IgD-negative memory B cell (primary cell): Measurements from ENCODE around the gene KDF1. TPM values are rescaled to one million over a fixed set of nuclear protein-coding genes. Genes with fewer than 3 reads are reported as not detected.
A peak's percentile ranks its signal among the peaks of the same experiment; 100 is the strongest.

Experiments used
- H3K27ac Mint-ChIP-seq, 3 donors: one replicate each; pipeline ENCODE4 v1.8.0; 2020 to 2022; ENCODE audit warnings: mild to moderate bottlenecking in 3 of 3, mixed read lengths in 3 of 3, moderate library complexity in 1 of 3
- H3K27me3 Mint-ChIP-seq: one replicate; pipeline ENCODE4 v1.8.0; 2021; ENCODE audit warnings: mixed read lengths
- H3K36me3 Mint-ChIP-seq: one replicate; pipeline ENCODE4 v1.8.0; 2020; ENCODE audit warnings: mild to moderate bottlenecking, mixed read lengths
- H3K4me1 Mint-ChIP-seq, 3 donors: one replicate each; pipeline ENCODE4 v1.8.0; 2020 to 2022; ENCODE audit warnings: mixed read lengths in 3 of 3, mild to moderate bottlenecking in 1 of 3
- H3K4me3 Mint-ChIP-seq, 4 donors: one replicate each; pipeline ENCODE4 v1.8.0; 2020 to 2022; ENCODE audit warnings: mild to moderate bottlenecking in 4 of 4, mixed read lengths in 4 of 4, moderate library complexity in 3 of 4
- H3K9me3 Mint-ChIP-seq, 3 donors: one replicate each; pipeline ENCODE4 v1.8.0; 2020 to 2021; ENCODE audit warnings: mixed read lengths in 3 of 3, mild to moderate bottlenecking in 1 of 3
- polyA plus RNA-seq: library from polyadenylated mRNA; unstranded; fragments of 300-500 nt; fragmentation: Illumina TruSeq; gene quantifications from one replicate; pipeline ENCODE4 v1.2.3, GENCODE V29; 2021

Gene KDF1
- polyA plus RNA-seq, 1 donor from 2014 or later, result 2.9 TPM

- no peaks in the 10 kb centered on the region for H3K36me3 Mint-ChIP-seq
These were observed 36.6 kb downstream of the KDF1 start for GRCh38 chr1:26923711-26924110.

GRCh38 chr1:26922901-26923300 lies 37.4 kb downstream of the KDF1 start:
- H3K36me3 Mint-ChIP-seq, result no peaks in the 10 kb centered on the region
- peaks cover 17 to 22% (median 22%) of the 10 kb centered on the region in 3 donors for H3K4me1 Mint-ChIP-seq
- H3K27me3 Mint-ChIP-seq, result no peaks in the 10 kb centered on the region
- no peaks in the 10 kb centered on the region for H3K9me3 Mint-ChIP-seq
- H3K27ac Mint-ChIP-seq, result peak overlapping the region in 2 of 3 donors; percentile 78 to 85
- H3K4me3 Mint-ChIP-seq, result peak overlapping the region; percentile 81 to 99 (median 93)

More at GRCh38 chr1:26923711-26924110, 36.6 kb downstream of the KDF1 start:
- Mint-ChIP-seq H3K4me1 (peaks cover 17 to 22% (median 22%) of the 10 kb centered on the region in 3 donors), H3K27me3 (no peaks in the 10 kb centered on the region), H3K4me3 (peak overlapping the region; percentile 12 to 89 (median 51)), H3K27ac (peak overlapping the region in 1 of 3 donors; percentile 85), H3K9me3 (no peaks in the 10 kb centered on the region)

DNA sequence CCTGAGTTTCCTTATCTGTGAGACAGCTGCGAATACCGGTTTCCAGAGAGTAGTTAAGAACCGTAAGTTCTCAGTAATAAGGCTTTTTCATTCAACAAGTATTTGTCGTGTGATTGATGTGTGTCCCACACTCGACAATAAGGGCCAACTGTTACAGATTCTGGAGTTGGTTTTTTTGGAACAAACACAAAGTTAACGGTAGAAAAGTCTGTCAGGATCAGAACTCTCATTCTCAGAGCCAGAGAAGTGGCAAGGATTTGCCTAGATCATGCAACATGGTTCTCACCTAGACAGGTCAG lies 37.9 kb downstream of the KDF1 start:
- Mint-ChIP-seq H3K36me3 (no peaks in the 10 kb centered on the region), H3K27ac (peak overlapping the region; percentile 78 to 92 (median 85)), H3K4me1 (peaks cover 17 to 22% (median 22%) of the 10 kb centered on the region in 3 donors), H3K27me3 (no peaks in the 10 kb centered on the region), H3K9me3 (no peaks in the 10 kb centered on the region), H3K4me3 (peak overlapping the region; percentile 89 to 99 (median 98))

GRCh38 chr1:26921540-26922430 lies 38.5 kb downstream of the KDF1 start, which contains the start of gene NUDC:
Gene NUDC (plus strand): TSS chr1:26921743. CDS start chr1:26921849, 106 bp downstream.
- peak within 1 kb of the TSS; percentile 89 to 99 (median 98) for H3K4me3 Mint-ChIP-seq
- peaks cover 17 to 22% (median 20%) of the 10 kb centered on the region in 3 donors for H3K4me1 Mint-ChIP-seq
- H3K27ac Mint-ChIP-seq, result peak within 1 kb of the TSS; percentile 85 to 97 (median 92)
- H3K36me3 Mint-ChIP-seq, result no peaks in the 10 kb centered on the region
- H3K27me3 Mint-ChIP-seq, result no peaks in the 10 kb centered on the region
- H3K9me3 Mint-ChIP-seq, result no peaks in the 10 kb centered on the region

GRCh38 chr1:26921126-26921539 lies 39.1 kb downstream of the KDF1 start:
- H3K4me3 Mint-ChIP-seq, result peak overlapping the region; percentile 89 to 99 (median 98)
- H3K27me3 Mint-ChIP-seq, result no peaks in the 10 kb centered on the region
- H3K36me3 Mint-ChIP-seq, result no peaks in the 10 kb centered on the region
- peak overlapping the region; percentile 85 to 97 (median 92) for H3K27ac Mint-ChIP-seq
- H3K4me1 Mint-ChIP-seq, result peaks cover 17 to 22% (median 20%) of the 10 kb centered on the region in 3 donors
- H3K9me3 Mint-ChIP-seq, result no peaks in the 10 kb centered on the region

GRCh38 chr1:26915204-26915842 lies 44.9 kb downstream of the KDF1 start:
- Mint-ChIP-seq H3K36me3 (no peaks in the 10 kb centered on the region), H3K9me3 (no peaks in the 10 kb centered on the region), H3K27me3 (no peaks in the 10 kb centered on the region), H3K4me1 (no peaks in the 10 kb centered on the region), H3K27ac (no peak overlapping the region), H3K4me3 (no peak overlapping the region)

DNA sequence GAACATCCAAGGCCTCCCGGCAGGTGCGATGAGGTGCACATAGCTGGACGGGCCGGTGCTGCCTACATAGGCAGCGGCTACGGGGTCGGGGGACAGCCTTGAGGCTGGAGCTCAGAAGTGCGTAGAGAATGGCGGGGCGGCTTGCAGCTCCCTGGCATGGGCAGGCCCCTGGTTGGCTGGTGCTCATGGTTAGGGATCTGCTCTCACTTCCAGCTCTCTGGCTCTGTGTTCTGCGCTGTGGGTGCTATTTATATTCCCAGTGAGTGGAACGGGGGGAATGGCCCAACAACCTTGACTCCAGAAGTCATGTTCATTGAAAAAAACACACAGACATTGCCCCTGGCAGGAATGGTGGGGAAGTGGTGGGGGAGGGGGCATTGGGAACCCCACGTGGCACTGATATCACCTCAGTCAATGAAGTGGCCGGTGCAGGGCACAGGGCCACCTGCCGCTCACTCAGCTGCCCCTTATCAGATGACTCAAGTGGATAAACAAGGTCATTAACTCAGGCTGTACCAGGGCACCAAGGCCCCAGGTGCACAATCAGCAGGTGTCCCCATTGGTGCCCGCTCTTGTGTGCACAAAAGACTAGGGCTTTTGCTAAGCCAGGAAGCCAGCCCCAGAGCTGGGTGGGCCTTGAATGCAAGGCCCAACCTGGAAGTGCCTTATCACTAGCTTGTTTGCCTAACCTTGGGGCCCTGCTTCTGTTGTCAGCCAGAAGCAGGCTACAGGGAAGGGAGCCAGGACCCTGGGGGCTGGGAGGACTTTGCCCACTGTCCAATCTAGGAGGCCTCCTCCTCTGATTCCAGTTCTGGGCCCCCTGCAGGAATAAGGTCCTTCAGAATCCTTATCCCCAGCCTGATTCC lies 46.3 kb downstream of the KDF1 start, which contains the start of gene NR0B2:
TSS of gene NR0B2 (minus strand) at position 222 of the 866 bp plus-strand sequence. CDS start at position 187, 35 bp downstream.
- no peak within 1 kb of the TSS for H3K4me3 Mint-ChIP-seq
- no peak within 1 kb of the TSS for H3K27ac Mint-ChIP-seq
- no peaks in the 10 kb centered on the region for H3K4me1 Mint-ChIP-seq
- no peaks in the 10 kb centered on the region for H3K9me3 Mint-ChIP-seq
- no peaks in the 10 kb centered on the region for H3K36me3 Mint-ChIP-seq
- no peaks in the 10 kb centered on the region for H3K27me3 Mint-ChIP-seq

DNA sequence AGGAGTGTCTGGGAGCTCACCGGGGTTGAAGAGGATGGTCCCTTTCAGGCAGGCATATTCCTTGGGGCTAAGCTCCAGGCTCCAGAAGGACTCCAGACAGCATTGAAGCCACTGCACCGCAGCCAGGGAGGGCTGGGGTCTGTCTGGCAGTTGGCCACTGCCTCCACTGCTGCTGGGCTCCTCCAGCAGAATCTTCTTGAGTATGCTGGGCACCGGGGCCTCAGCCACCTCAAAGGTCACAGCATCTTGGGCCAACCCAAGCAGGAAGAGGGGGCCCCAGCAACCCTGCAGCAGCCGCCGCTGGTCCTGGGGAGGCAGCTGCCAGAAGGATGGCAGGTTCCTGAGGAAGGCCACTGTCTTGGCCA lies 46.9 kb downstream of the KDF1 start:
- no peak overlapping the region for H3K27ac Mint-ChIP-seq
- H3K4me1 Mint-ChIP-seq, result no peaks in the 10 kb centered on the region
- H3K9me3 Mint-ChIP-seq, result no peaks in the 10 kb centered on the region
- H3K36me3 Mint-ChIP-seq, result no peaks in the 10 kb centered on the region
- H3K27me3 Mint-ChIP-seq, result no peaks in the 10 kb centered on the region
- H3K4me3 Mint-ChIP-seq, result no peak overlapping the region

GRCh38 chr1:26912147-26912490 lies 48.1 kb downstream of the KDF1 start:
- H3K4me3 Mint-ChIP-seq, result no peak overlapping the region
- H3K4me1 Mint-ChIP-seq, result no peaks in the 10 kb centered on the region
- H3K27me3 Mint-ChIP-seq, result no peaks in the 10 kb centered on the region
- H3K9me3 Mint-ChIP-seq, result no peaks in the 10 kb centered on the region
- H3K36me3 Mint-ChIP-seq, result no peaks in the 10 kb centered on the region
- no peak overlapping the region for H3K27ac Mint-ChIP-seq

GRCh38 chr1:26911399-26912146 lies 48.7 kb downstream of the KDF1 start:
- no peak overlapping the region for H3K27ac Mint-ChIP-seq
- H3K36me3 Mint-ChIP-seq, result no peaks in the 10 kb centered on the region
- no peaks in the 10 kb centered on the region for H3K4me1 Mint-ChIP-seq
- no peaks in the 10 kb centered on the region for H3K9me3 Mint-ChIP-seq
- H3K27me3 Mint-ChIP-seq, result no peaks in the 10 kb centered on the region
- no peak overlapping the region for H3K4me3 Mint-ChIP-seq

- H3K27ac Mint-ChIP-seq, result no peak overlapping the region
- H3K27me3 Mint-ChIP-seq, result no peaks in the 10 kb centered on the region
- no peaks in the 10 kb centered on the region for H3K9me3 Mint-ChIP-seq
- H3K4me1 Mint-ChIP-seq, result no peaks in the 10 kb centered on the region
- no peaks in the 10 kb centered on the region for H3K36me3 Mint-ChIP-seq
- H3K4me3 Mint-ChIP-seq, result no peak overlapping the region
These were observed 49.7 kb downstream of the KDF1 start for GRCh38 chr1:26910343-26911160.

GRCh38 chr1:26909951-26910342 lies 50.3 kb downstream of the KDF1 start:
- no peak overlapping the region for H3K27ac Mint-ChIP-seq
- no peak overlapping the region for H3K4me3 Mint-ChIP-seq
- no peaks in the 10 kb centered on the region for H3K9me3 Mint-ChIP-seq
- H3K27me3 Mint-ChIP-seq, result no peaks in the 10 kb centered on the region
- no peaks in the 10 kb centered on the region for H3K36me3 Mint-ChIP-seq
- H3K4me1 Mint-ChIP-seq, result no peaks in the 10 kb centered on the region

GRCh38 chr1:26907071-26907917 lies 53.0 kb downstream of the KDF1 start:
- no peaks in the 10 kb centered on the region for H3K27me3 Mint-ChIP-seq
- H3K4me3 Mint-ChIP-seq, result peak overlapping the region in 1 of 4 donors; percentile 24

More at GRCh38 chr1:26907071-26907917, 53.0 kb downstream of the KDF1 start:
- no peaks in the 10 kb centered on the region for H3K9me3 Mint-ChIP-seq
- H3K27ac Mint-ChIP-seq, result no peak overlapping the region
- H3K36me3 Mint-ChIP-seq, result no peaks in the 10 kb centered on the region
- peaks cover 0 to 2% (median 0%) of the 10 kb centered on the region in 3 donors for H3K4me1 Mint-ChIP-seq
